Caco-2 (cell line): ENCODE data around the gene BRSK2. TPM values are rescaled to one million over a fixed set of nuclear protein-coding genes. Genes with fewer than 3 reads are reported as not detected.
A peak's percentile ranks its signal among the peaks of the same experiment; 100 is the strongest.

Experiments used
- BruUV-seq: library from RNA; stranded (reverse); fragments of 400-500 nt; replicated peaks from 2 replicates; lab custom pipeline; 2021; lab: Mats Ljungman, UMichigan
- CTCF ChIA-PET: fragments of 300-600 bp; sonication (Branson Sonifier 250); formaldehyde crosslinking; loops from one replicate; lab custom pipeline; 2022; ENCODE audit warnings: antibody characterized with exemption; lab: Charles Lee
- POLR2A ChIA-PET: fragments of 300-600 bp; sonication (Branson Sonifier 250); formaldehyde crosslinking; loops from one replicate; lab custom pipeline; 2022; ENCODE audit warnings: antibody characterized with exemption; lab: Charles Lee
- DNase-seq, 2 experiments: peaks; one replicate each; pipeline versions ENCODE4 v3.0.0 to v3.0.0-alpha.2; 2020 to 2022
- H3K27me3 ChIP-seq: replicated peaks from 2 replicates; pipeline ENCODE4 v1.6.0; 2011; ENCODE audit warnings: low read length; ENCODE audit not compliant: control insufficient read depth, insufficient read depth
- H3K36me3 ChIP-seq: 2 replicates; pipeline ENCODE4 v1.5.1; 2011; ENCODE audit warnings: low read length; ENCODE audit not compliant: control insufficient read depth, insufficient read depth
- H3K4me1 ChIP-seq: fragments of 250-450 bp; sonication (Bioruptor Pico); 2 replicates; pipeline ENCODE4 v1.5.1; 2020; ENCODE audit warnings: mild to moderate bottlenecking
- H3K4me3 ChIP-seq: 2 replicates; pipeline ENCODE4 v1.5.1; 2011; ENCODE audit warnings: low read depth, mild to moderate bottlenecking, control low read depth, low read length
- H3K9me3 ChIP-seq: fragments of 250-450 bp; sonication (Bioruptor Pico); 2 replicates; pipeline ENCODE4 v1.5.1; 2020; ENCODE audit warnings: mild to moderate bottlenecking, moderate library complexity
- H3K27ac Mint-ChIP-seq: one replicate; pipeline ENCODE4 v1.8.0; 2022; ENCODE audit warnings: mixed read lengths; ENCODE audit not compliant: unreplicated experiment
- H3K27me3 Mint-ChIP-seq: one replicate; pipeline ENCODE4 v1.8.0; 2022; ENCODE audit warnings: mixed read lengths; ENCODE audit not compliant: insufficient read depth, unreplicated experiment
- H3K36me3 Mint-ChIP-seq: one replicate; pipeline ENCODE4 v1.8.0; 2022; ENCODE audit warnings: mild to moderate bottlenecking, mixed read lengths; ENCODE audit not compliant: insufficient read depth, unreplicated experiment
- H3K4me1 Mint-ChIP-seq: one replicate; pipeline ENCODE4 v1.8.0; 2022; ENCODE audit warnings: low read depth, mixed read lengths; ENCODE audit not compliant: unreplicated experiment
- H3K4me3 Mint-ChIP-seq: one replicate; pipeline ENCODE4 v1.8.0; 2022; ENCODE audit warnings: mild to moderate bottlenecking, moderate library complexity, mixed read lengths; ENCODE audit not compliant: unreplicated experiment
- H3K9me3 Mint-ChIP-seq: one replicate; pipeline ENCODE4 v1.8.0; 2022; ENCODE audit warnings: mixed read lengths; ENCODE audit not compliant: unreplicated experiment
- intact Hi-C: fragments of 100-400 bp; cut with micrococcal nuclease; formaldehyde crosslinking; loops from one replicate; pipeline ENCODE4 v1.10.0; 2022; ENCODE audit not compliant: unreplicated experiment
- total RNA-seq: library from RNA; stranded (reverse); gene quantifications from 2 replicates; pipeline ENCODE4 v1.2.3, GENCODE V29; 2022
- TF ChIP-seq, protein P1 (sequence below), 2 experiments: fragments of 200-600 bp in 1 of 2; IDR thresholded peaks; 1 replicate in 1 of 2; 2 replicates in 1 of 2; pipeline versions ENCODE4 v1.5.1 to v1.8.0; 2011 to 2022; ENCODE audit warnings: antibody characterized with exemption in 1 of 2, control low read depth in 1 of 2, inconsistent platforms in 1 of 2, low read depth in 1 of 2, low read length in 1 of 2, mild to moderate bottlenecking in 1 of 2, moderate library complexity in 1 of 2; ENCODE audit not compliant: insufficient read depth in 1 of 2, severe bottlenecking in 1 of 2, unreplicated experiment in 1 of 2

The BRSK2 gene
- total RNA-seq, 1 experiment from 2014 or later, result 32.8 TPM

DNA sequence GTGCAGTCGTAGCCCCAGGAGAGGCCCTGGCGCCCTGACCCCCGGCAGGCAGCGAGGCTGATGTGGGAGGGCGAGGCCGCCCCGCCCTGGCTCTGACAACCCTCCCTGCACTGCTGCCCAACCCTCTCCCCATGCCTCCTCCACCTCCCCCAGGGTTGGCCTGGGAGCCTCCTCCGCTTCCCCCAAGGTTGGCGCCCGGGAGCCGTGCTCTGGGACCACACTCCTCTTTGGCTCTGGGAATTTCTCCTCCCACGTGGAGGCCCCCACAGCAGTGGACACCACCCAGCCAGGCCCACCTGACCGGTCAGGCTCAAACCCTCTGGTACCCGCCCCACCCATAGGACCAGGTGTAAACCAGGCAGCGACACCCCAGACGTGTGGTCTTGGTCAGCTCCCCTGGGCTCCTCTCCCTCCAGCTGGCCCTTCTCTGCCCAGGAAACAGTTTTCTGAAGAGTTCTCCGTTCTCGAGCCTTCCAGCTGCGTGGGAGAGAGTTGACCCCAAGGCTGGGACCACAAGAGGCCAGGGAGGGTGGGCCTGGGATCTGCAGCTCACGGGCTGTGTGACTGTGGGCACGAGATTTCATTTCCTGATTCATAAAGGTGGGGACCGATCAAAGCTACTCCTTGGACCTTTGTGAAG lies 39.5 kb upstream of the BRSK2 start:
- H3K27me3 ChIP-seq, result no peaks in the 10 kb centered on the region
- H3K4me1 ChIP-seq, result peaks cover 5% of the 10 kb centered on the region; the same call in 1 of the 2 replicates
- intact Hi-C loops, result no loop called here
- H3K36me3 ChIP-seq, result no peaks in the 10 kb centered on the region
- Mint-ChIP-seq H3K9me3 (no peaks in the 10 kb centered on the region), H3K4me1 (peaks cover 6% of the 10 kb centered on the region), H3K27me3 (no peaks in the 10 kb centered on the region), H3K27ac (peak overlapping the region; percentile 97), H3K36me3 (peaks cover 7% of the 10 kb centered on the region), H3K4me3 (no peak overlapping the region)
- no TSS peak for BruUV-seq
- TF ChIP-seq, protein P1, sequence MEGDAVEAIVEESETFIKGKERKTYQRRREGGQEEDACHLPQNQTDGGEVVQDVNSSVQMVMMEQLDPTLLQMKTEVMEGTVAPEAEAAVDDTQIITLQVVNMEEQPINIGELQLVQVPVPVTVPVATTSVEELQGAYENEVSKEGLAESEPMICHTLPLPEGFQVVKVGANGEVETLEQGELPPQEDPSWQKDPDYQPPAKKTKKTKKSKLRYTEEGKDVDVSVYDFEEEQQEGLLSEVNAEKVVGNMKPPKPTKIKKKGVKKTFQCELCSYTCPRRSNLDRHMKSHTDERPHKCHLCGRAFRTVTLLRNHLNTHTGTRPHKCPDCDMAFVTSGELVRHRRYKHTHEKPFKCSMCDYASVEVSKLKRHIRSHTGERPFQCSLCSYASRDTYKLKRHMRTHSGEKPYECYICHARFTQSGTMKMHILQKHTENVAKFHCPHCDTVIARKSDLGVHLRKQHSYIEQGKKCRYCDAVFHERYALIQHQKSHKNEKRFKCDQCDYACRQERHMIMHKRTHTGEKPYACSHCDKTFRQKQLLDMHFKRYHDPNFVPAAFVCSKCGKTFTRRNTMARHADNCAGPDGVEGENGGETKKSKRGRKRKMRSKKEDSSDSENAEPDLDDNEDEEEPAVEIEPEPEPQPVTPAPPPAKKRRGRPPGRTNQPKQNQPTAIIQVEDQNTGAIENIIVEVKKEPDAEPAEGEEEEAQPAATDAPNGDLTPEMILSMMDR (IDR thresholded peaks at IDR 0.05; ENCODE audit: insufficient read depth in 1 of 2, low read depth in 1 of 2, low read length in 1 of 2, severe bottlenecking in 1 of 2, unreplicated experiment in 1 of 2), result no peak
- H3K4me3 ChIP-seq, result no peak overlapping the region
- peak in 1 of 2 experiments; percentile 30 for DNase-seq
- POLR2A ChIA-PET, result no interaction called here
- H3K9me3 ChIP-seq, result no peaks in the 10 kb centered on the region
- CTCF ChIA-PET, result no interaction called here

DNA sequence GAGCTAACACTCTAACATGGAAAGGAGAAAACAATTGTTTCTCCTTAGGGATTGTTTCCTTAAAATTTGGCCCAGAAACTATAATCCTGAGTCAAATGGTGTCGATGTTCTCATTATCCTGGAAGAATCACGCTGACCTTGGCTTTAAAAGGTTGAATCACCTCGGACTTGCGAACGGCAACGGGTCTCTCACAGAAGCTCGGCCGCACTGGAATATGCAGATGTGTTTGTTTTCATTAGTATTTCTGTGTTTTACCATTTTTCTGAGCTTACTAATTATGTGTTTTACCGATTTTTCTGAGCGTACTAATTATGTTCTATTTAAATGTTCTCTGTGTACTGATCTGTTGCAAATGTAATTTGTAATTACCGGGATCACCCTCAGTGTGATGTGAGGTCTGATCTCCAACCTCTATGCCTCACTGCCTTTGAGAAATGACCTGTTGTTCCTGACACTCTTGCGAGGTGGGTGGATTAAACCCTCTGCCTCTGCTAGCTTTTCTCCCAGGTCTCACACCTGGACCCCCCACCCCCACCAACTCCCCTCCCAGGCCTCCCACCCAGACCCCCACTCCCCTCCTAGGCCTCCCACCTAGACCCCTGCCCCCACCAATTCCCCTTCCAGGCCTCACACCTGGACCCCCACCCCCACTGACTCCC lies 38.3 kb upstream of the BRSK2 start:
- Histone ChIP-seq H3K4me1 (peaks cover 12% of the 10 kb centered on the region), H3K9me3 (no peaks in the 10 kb centered on the region), H3K36me3 (no peaks in the 10 kb centered on the region), H3K27me3 (no peaks in the 10 kb centered on the region), H3K4me3 (no peak overlapping the region)
- no peaks in the 10 kb centered on the region for H3K9me3 Mint-ChIP-seq
- H3K27me3 Mint-ChIP-seq, result no peaks in the 10 kb centered on the region
- BruUV-seq, result no TSS peak
- CTCF ChIA-PET, result no interaction called here
- peak overlapping the region; percentile 97 for H3K27ac Mint-ChIP-seq
- peak; percentile 66 to 94 for DNase-seq
- peaks cover 7% of the 10 kb centered on the region for H3K36me3 Mint-ChIP-seq
- peaks cover 14% of the 10 kb centered on the region for H3K4me1 Mint-ChIP-seq
- POLR2A ChIA-PET, result interaction anchor here (0.7 to 0.8 kb wide), 3 partner anchors 40 to 512 kb away, joined by 3 to 8 read pairs (median 3); partner anchors contain the start of gene TOLLIP
- intact Hi-C loops, result no loop called here
- TF ChIP-seq, protein P1 (IDR thresholded peaks at IDR 0.05; ENCODE audit: insufficient read depth in 1 of 2, low read depth in 1 of 2, low read length in 1 of 2, severe bottlenecking in 1 of 2, unreplicated experiment in 1 of 2), result no peak
- H3K4me3 Mint-ChIP-seq, result peak overlapping the region; percentile 6

DNA sequence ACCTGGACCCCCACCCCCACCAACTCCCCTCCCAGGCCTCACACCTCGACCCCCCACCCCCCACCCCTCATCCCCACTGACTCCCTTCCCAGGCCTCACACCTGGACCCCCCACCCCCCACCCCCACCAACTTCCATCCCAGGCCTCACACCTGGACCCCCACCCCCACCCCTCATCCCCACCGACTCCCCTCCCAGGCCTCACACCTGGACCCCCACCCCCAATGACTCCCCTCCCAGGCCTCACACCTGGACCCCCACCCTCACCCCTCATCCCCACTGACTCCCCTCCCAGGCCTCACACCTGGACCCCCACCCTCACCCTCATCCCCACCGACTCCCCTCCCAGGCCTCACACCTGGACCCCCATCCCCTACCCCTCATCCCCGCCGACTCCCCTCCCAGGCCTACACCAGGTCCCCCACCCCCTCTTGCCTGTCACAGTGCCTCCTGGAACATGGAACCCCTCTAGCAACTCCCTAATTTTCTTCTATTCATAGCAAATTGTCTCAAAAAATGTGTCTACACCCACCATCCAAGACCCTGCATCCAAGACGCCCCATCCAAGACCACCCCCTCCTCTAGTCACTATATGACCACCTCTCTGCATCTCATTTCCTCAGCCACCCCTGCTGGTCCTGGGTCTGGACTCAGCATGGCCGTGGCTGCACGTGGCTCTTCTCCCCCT lies 36.9 kb upstream of the BRSK2 start:
- Histone ChIP-seq H3K4me3 (no peak overlapping the region), H3K4me1 (peaks cover 16% of the 10 kb centered on the region), H3K36me3 (no peaks in the 10 kb centered on the region), H3K27me3 (no peaks in the 10 kb centered on the region), H3K9me3 (no peaks in the 10 kb centered on the region)
- Mint-ChIP-seq H3K4me3 (no peak overlapping the region), H3K9me3 (no peaks in the 10 kb centered on the region), H3K27me3 (peaks cover 4% of the 10 kb centered on the region), H3K27ac (peak overlapping the region; percentile 11), H3K4me1 (peaks cover 21% of the 10 kb centered on the region), H3K36me3 (peaks cover 7% of the 10 kb centered on the region)
- no TSS peak for BruUV-seq
- POLR2A ChIA-PET, result no interaction called here
- intact Hi-C loops, result no loop called here
- TF ChIP-seq, protein P1 (IDR thresholded peaks at IDR 0.05; ENCODE audit: insufficient read depth in 1 of 2, low read depth in 1 of 2, low read length in 1 of 2, severe bottlenecking in 1 of 2, unreplicated experiment in 1 of 2), result no peak
- CTCF ChIA-PET, result no interaction called here
- DNase-seq, result peak in 1 of 2 experiments; percentile 50
